IMR-90 (cell line): Measurements from ENCODE around the gene MEOX2.

Experiments used
- CEBPB ChIP-seq: IDR thresholded peaks from 2 replicates; pipeline ENCODE4 v1.6.1; 2012; ENCODE audit warnings: low read depth, low read length, improper control_type of control experiment
- CTCF ChIP-seq: conservative IDR thresholded peaks from 2 replicates; pipeline ENCODE4 v1.5.1; 2012; ENCODE audit warnings: mild to moderate bottlenecking, low read depth, low read length, improper control_type of control experiment
- ELK1 ChIP-seq: fragments of 150-350 bp; IDR thresholded peaks from 2 replicates; pipeline ENCODE4 v1.6.1; 2016; ENCODE audit warnings: low read depth, mild to moderate bottlenecking, low read length, moderate library complexity, borderline replicate concordance
- FOS ChIP-seq: fragments of 150-350 bp; IDR thresholded peaks from 2 replicates; pipeline ENCODE4 v1.6.1; 2016; ENCODE audit warnings: low read depth, low read length
- MAZ ChIP-seq: IDR thresholded peaks from 2 replicates; pipeline ENCODE4 v1.6.1; 2012; ENCODE audit warnings: low read depth, mild to moderate bottlenecking, low read length, improper control_type of control experiment, moderate library complexity, borderline replicate concordance
- MXI1 ChIP-seq: IDR thresholded peaks from 2 replicates; pipeline ENCODE4 v1.6.1; 2012; ENCODE audit warnings: low read depth, mild to moderate bottlenecking, low read length, moderate library complexity, borderline replicate concordance
- POLR2A ChIP-seq: IDR thresholded peaks from 2 replicates; pipeline ENCODE4 v1.6.1; 2012; ENCODE audit warnings: mild to moderate bottlenecking, low read depth, low read length
- RAD21 ChIP-seq: IDR thresholded peaks from 2 replicates; pipeline ENCODE4 v1.6.1; 2012; ENCODE audit warnings: low read length, improper control_type of control experiment
- RCOR1 ChIP-seq: IDR thresholded peaks from 2 replicates; pipeline ENCODE4 v1.6.1; 2012; ENCODE audit warnings: mild to moderate bottlenecking, low read length, improper control_type of control experiment; ENCODE audit not compliant: insufficient replicate concordance
- RFX5 ChIP-seq: IDR thresholded peaks from 2 replicates; pipeline ENCODE4 v1.8.0; 2012; ENCODE audit warnings: low read depth, mild to moderate bottlenecking, low read length, moderate library complexity
- SMC3 ChIP-seq: fragments of 150-350 bp; IDR thresholded peaks from 2 replicates; pipeline ENCODE4 v1.6.1; 2016; ENCODE audit warnings: low read depth, mild to moderate bottlenecking, antibody characterized with exemption, low read length, moderate library complexity
- USF2 ChIP-seq: fragments of 150-350 bp; IDR thresholded peaks from 2 replicates; pipeline ENCODE4 v1.6.1; 2017; ENCODE audit warnings: mild to moderate bottlenecking, antibody characterized with exemption, low read length, low read depth

- no peak for TF ChIP-seq USF2
- no peak for TF ChIP-seq CTCF
- no peak for TF ChIP-seq RFX5
- no peak for TF ChIP-seq POLR2A
- no peak for TF ChIP-seq RAD21
- no peak for TF ChIP-seq RCOR1
- no peak for TF ChIP-seq ELK1
- TF ChIP-seq FOS = no peak
- no peak for TF ChIP-seq MXI1
- no peak for TF ChIP-seq MAZ
- TF ChIP-seq CEBPB = no peak
- TF ChIP-seq SMC3 = no peak
These were observed 34.8 kb downstream of the MEOX2 start for GRCh38 chr7:15651693-15652092.
